HG03045 (cell line): ENCODE measurements around the gene ZNF746.

Experiments
- ATAC-seq: cut with Tn5 transposase; IDR thresholded peaks from one replicate; pipeline ENCODE4 v1.9.1; 2021; ENCODE audit warnings: mild to moderate bottlenecking, moderate library complexity; ENCODE audit not compliant: unreplicated experiment

ZNF746 gene

GRCh38 chr7:149490083-149490760 is 7.4 kb downstream of the ZNF746 start:
- no peak for ATAC-seq

GRCh38 chr7:149489391-149490024 is 8.1 kb downstream of the ZNF746 start:
- ATAC-seq = no peak

DNA sequence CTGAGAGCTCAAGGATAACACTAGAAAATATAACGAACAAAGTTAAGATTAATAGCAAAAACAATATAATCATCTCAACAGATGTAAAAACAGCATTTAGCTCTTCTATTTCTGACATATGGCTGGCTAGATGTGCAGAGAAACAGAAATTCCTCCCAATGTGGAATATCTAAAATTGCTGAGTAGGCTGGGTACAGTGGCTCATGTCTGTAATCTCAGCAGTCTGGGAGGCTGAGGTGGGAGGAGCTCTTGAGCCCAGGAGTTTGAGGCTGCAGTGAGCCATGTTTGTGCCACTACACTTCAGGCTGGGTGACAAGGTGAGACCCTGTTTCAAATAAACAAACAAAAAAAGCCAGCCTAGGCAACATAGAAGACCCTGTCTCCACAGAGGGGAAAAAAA is 18.0 kb downstream of the ZNF746 start:
- no peak for ATAC-seq

DNA sequence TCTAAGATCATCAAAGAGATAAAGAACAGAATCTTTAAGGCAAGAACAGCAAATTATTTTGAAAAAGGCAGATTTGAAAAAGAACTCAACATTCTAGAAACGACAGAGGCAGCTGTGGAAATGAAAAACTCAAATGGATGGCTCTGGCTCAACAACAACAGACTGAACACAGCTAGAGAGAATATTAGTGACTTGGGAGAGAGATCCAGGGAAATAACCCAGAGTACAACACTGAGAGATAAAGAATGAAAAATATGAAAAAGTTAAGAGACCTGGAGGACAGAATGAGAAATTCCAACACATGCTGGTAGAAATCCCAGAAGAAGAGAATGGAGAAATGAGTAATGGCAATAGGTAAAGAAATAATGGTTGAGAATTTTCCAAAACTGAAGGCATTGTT is 18.9 kb downstream of the ZNF746 start:
- no peak for ATAC-seq

- no peak for ATAC-seq
Observed at GRCh38 chr7:149477494-149478443, 19.8 kb downstream of the ZNF746 start.

DNA sequence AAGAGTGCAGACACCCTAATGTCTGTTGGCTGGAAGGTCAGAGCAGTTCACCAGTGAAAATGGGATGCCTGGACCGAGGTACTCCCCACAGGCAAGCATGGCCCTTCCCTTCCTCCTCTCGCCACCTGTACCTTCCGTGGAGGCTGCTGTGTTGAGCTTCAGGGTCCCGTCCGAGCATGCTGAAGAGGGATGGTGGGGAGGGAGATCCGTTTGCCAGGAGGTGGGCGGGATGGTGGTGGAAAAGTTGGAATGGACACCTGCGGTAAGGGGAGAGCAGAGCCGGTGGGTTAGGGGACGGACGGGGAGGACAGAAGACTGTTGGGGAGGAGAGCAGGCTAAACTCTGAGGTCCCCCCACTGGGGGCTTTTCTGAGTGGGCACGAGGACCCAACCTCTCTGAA is 20.8 kb downstream of the ZNF746 start:
- no peak for ATAC-seq

DNA sequence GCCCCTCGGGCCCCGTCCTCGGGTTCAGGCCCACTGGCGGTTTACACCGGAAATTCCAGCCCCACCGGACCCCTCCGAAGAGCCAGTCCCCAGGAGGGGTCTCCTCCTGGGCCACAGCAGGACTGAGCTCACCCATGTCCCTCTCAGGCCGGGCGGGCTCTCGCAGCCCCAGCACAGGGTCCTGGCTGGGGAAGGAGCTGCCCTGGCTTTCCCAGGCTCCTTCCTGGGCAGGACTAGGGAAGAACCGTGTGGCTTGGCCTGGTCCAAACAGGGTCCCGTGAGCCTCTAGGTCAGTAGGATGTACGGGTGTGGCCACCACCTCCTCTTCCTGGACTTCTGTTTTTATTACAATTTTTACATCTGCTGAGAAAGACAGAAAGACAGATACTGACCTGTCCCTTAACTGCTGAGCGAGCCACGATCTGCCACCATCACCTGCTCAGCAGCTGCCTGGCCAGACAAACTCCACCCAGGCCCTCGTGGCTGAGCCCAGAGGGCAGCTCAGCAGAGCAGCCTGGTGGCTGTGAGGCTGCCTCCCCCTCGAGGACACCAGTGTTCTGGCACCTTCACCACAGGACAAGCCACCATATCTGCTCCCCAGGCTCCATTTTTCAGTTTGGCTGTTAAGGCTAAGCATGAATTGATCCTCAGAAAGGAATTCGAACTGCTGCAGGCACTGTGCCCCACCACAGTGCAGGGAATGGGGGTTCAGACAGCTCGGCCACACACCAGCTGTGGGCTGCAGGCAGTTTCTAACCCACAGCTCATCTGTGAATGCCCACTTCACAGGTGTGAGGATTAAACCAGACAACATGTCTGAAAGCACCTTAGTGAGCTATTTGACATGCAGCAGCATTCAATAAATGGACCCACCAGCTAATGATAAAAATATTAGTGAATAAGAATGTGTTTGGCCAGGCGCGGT is 22.2 kb downstream of the ZNF746 start:
- ATAC-seq = no peak

DNA sequence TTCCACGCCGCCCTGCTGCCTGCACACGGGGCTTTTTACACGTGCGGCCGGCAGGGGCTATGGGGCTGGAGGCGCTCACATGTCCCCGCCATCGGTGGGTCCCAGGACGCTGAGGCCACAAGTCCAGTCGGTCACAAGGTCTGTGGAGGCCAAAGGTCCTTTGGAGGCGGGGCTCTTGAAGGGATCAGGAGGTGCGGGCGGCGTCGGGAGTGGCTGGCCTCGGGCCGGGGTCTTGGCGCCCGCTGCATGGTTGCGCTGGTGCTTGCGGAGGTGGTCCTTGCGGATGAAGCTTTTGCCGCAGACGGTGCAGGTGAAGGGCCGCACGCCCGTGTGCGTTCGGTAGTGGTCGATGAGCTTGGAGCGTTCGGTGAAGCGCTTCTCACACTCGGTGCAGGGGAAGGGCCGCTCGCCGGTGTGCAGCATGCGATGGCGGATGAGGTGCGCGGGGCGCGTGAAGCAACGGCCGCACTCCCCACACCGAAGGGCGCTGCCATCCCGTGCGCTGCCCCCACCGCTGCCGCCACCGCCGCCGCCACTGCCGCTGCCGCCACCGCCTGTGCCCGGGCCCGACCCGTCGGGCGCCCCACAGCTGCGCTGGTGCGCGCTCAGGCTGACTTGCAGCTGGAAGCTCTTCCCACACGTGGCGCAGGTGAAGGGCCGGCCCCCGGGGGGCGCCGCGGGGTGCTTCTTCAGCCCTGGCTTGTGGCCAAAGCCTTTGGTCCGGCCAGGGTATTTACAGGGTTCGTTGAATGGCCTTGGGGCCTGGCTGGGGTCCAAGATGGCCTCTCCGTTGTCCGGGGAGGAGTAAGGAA is 23.1 kb downstream of the ZNF746 start:
- ATAC-seq = no peak

DNA sequence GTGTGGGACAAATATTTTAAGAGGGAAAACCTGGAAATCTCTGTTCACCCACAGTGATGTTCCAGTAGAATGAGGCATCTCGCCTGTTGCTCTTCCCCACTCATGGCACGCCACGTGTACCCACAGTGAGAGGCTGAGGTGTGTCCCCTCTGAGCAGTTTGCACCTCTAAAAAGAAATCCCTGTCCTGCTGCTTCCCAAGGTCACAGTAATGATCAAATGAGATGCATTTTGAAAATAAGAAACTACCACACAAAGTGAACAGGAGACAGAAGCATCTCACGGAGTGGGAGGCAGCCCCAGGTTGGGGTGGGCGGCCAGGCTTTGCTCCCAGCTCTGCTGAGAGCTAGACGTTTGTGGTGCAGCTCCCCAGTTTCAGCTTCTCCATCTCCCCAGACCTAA is 24.4 kb downstream of the ZNF746 start:
- ATAC-seq = no peak

GRCh38 chr7:149471289-149471953 is 26.2 kb downstream of the ZNF746 start:
- no peak for ATAC-seq

- ATAC-seq = no peak
Observed at GRCh38 chr7:149469806-149470205, 27.8 kb downstream of the ZNF746 start.

GRCh38 chr7:149468208-149468607 is 29.4 kb downstream of the ZNF746 start:
- ATAC-seq = no peak

GRCh38 chr7:149467321-149467859 is 30.2 kb downstream of the ZNF746 start:
- ATAC-seq = no peak

- ATAC-seq = no peak
Observed at GRCh38 chr7:149466364-149466763, 31.2 kb downstream of the ZNF746 start.

DNA sequence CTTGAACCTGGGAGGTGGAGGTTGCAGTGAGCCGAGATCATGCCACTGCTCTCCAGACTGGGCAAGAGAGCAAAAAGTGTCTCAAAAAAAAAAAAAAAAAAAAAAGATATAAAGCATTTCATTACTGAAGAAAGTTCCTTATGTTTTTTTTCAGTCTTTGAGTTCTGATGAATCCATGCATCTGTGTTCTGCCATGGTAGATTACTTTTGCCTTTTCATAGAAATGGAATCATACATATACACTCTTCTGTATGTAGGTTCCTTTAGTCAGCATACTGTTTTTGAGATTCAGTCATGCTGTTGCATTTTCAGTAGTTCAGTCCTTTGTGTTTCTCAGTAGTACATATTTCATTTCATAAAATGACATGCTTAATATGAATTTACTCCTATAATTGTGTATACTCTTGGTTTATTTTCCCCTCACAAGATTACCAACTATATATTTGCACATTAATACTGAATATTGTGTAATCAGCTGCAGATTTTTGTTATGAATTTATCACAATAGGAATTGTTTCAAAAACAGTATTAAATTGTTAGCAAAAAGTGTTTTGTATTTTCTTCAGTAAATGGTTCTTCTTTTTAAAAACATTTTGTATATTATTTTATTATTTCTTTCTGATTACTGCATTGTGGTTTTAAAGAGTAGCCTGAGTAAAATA is 34.0 kb downstream of the ZNF746 start:
- no peak for ATAC-seq

GRCh38 chr7:149462101-149462520 is 35.5 kb downstream of the ZNF746 start:
- ATAC-seq = no peak

- ATAC-seq = peak; percentile 96
Observed at GRCh38 chr7:149460493-149461277, 36.9 kb downstream of the ZNF746 start, which contains the start of gene ZNF777. Gene ZNF777 (minus strand): TSS chr7:149461062. CDS start chr7:149456022, 5,040 bp downstream.
